Endothelial cell of umbilical vein (primary cell): ENCODE measurements around the gene PRLR. TPM values are rescaled to one million over a fixed set of nuclear protein-coding genes. Genes with fewer than 3 reads are reported as not detected.

Experiments
- BruUV-seq: library from RNA; stranded (reverse); fragments of 400-500 nt; replicated peaks from 2 replicates; lab custom pipeline; 2021; lab: Mats Ljungman, UMichigan
- CTCF ChIA-PET: fragments of 300-600, 350-600 bp; sonication (Branson Sonifier 250); formaldehyde crosslinking; loops from one replicate; lab custom pipeline; 2021; ENCODE audit warnings: antibody characterized with exemption, inconsistent platforms; lab: Charles Lee
- POLR2A ChIA-PET: fragments of 300-600, 350-600 bp; sonication (Branson Sonifier 250); formaldehyde crosslinking; loops from one replicate; lab custom pipeline; 2021; ENCODE audit warnings: antibody characterized with exemption, inconsistent platforms; lab: Charles Lee
- DNase-seq: peaks from one replicate; pipeline ENCODE4 v3.0.0-alpha.2; 2011; ENCODE audit warnings: low read depth, low spot score
- FAIRE-seq: peaks from 2 replicates; lab custom pipeline; 2011; peaks lifted over from hg19 to GRCh38; lab: Jason Lieb, UNC
- H2AFZ ChIP-seq: 2 replicates; pipeline ENCODE4 v1.6.0; 2012; ENCODE audit warnings: low read depth, low read length, control low read depth, inconsistent platforms
- H3K27ac ChIP-seq: 2 replicates; pipeline ENCODE4 v1.5.1; 2011; ENCODE audit warnings: low read depth, mild to moderate bottlenecking, control low read depth, low read length, moderate library complexity; ENCODE audit not compliant: insufficient read depth
- H3K27me3 ChIP-seq, 2 experiments: 2 replicates each; pipeline versions ENCODE4 v1.6.0 to v1.6.1; 2011; ENCODE audit warnings: low read length in 2 of 2, mixed read lengths in 1 of 2; ENCODE audit not compliant: control insufficient read depth in 2 of 2, insufficient read depth in 2 of 2
- H3K36me3 ChIP-seq, 2 experiments: 2 replicates in 1 of 2; 3 replicates in 1 of 2; pipeline ENCODE4 v1.5.1; 2011; ENCODE audit warnings: low read length in 2 of 2, mild to moderate bottlenecking in 1 of 2, moderate library complexity in 1 of 2; ENCODE audit not compliant: control insufficient read depth in 2 of 2, insufficient read depth in 2 of 2; ENCODE audit errors: extremely low read depth in 1 of 2
- H3K4me1 ChIP-seq: 3 replicates; pipeline ENCODE4 v1.5.1; 2011; ENCODE audit warnings: mild to moderate bottlenecking, low read length; ENCODE audit not compliant: control insufficient read depth, insufficient read depth; ENCODE audit errors: extremely low read depth
- H3K4me2 ChIP-seq: 2 replicates; pipeline ENCODE4 v1.6.1; 2011; ENCODE audit warnings: low read length, control low read depth, mixed read lengths; ENCODE audit not compliant: insufficient read depth
- H3K4me3 ChIP-seq, 3 experiments: fragments of 200-600 bp in 1 of 3; sonication (generic), shearing (Covaris generic) in 1 of 3; replicated peaks in 1 of 3; 2 replicates each; pipeline ENCODE4 v1.5.1; 2011 to 2016; ENCODE audit warnings: control low read depth in 3 of 3, low read length in 3 of 3, mild to moderate bottlenecking in 2 of 3, inconsistent platforms in 1 of 3, low read depth in 1 of 3, moderate library complexity in 1 of 3; ENCODE audit not compliant: insufficient read depth in 1 of 3
- H3K79me2 ChIP-seq: 2 replicates; pipeline ENCODE4 v1.6.0; 2012; ENCODE audit warnings: low read length, inconsistent platforms; ENCODE audit not compliant: control insufficient read depth, insufficient read depth
- H3K9ac ChIP-seq: replicated peaks from 2 replicates; pipeline ENCODE3; 2011; ENCODE audit warnings: low read length, control low read depth; ENCODE audit not compliant: insufficient read depth; ENCODE audit errors: extremely low read depth
- H3K9me1 ChIP-seq: replicated peaks from 3 replicates; pipeline ENCODE4 v1.6.0; 2011; ENCODE audit warnings: mild to moderate bottlenecking, low read length; ENCODE audit not compliant: control insufficient read depth, insufficient read depth; ENCODE audit errors: extremely low read depth
- H3K9me3 ChIP-seq: replicated peaks from 2 replicates; pipeline ENCODE4 v1.5.1; 2012; ENCODE audit warnings: low read length, inconsistent platforms; ENCODE audit not compliant: control insufficient read depth, insufficient read depth
- H4K20me1 ChIP-seq: replicated peaks from 2 replicates; pipeline ENCODE3; 2011; ENCODE audit warnings: mild to moderate bottlenecking, low read length; ENCODE audit not compliant: control insufficient read depth, insufficient read depth; ENCODE audit errors: extremely low read depth
- EZH2 ChIP-seq: IDR thresholded peaks from 2 replicates; pipeline ENCODE4 v1.6.1; 2012; ENCODE audit warnings: borderline replicate concordance, low read depth, mild to moderate bottlenecking, moderate library complexity, low read length, inconsistent platforms; ENCODE audit not compliant: severe bottlenecking
- FOS ChIP-seq: IDR thresholded peaks from 2 replicates; pipeline ENCODE4 v1.6.1; 2011; ENCODE audit warnings: mild to moderate bottlenecking, low read length, moderate library complexity, borderline replicate concordance; ENCODE audit not compliant: insufficient read depth
- GATA2 ChIP-seq: IDR thresholded peaks from 2 replicates; pipeline ENCODE4 v1.7.0; 2011; ENCODE audit warnings: low read depth, mild to moderate bottlenecking, moderate library complexity, mixed read lengths, low read length; ENCODE audit not compliant: insufficient read length, insufficient read depth
- JUN ChIP-seq: IDR thresholded peaks from 2 replicates; pipeline ENCODE4 v1.6.1; 2011; ENCODE audit warnings: borderline replicate concordance, low read depth; ENCODE audit not compliant: insufficient read length, insufficient read depth
- MYC ChIP-seq: IDR thresholded peaks from one replicate; pipeline ENCODE4 v1.6.1; 2011; ENCODE audit warnings: mild to moderate bottlenecking, low read depth, low read length
- POLR2A ChIP-seq: IDR thresholded peaks from 2 replicates; pipeline ENCODE4 v1.6.1; 2012; ENCODE audit warnings: low read depth, mild to moderate bottlenecking, control low read depth, low read length
- POLR2AphosphoS5 ChIP-seq: IDR thresholded peaks from 2 replicates; pipeline ENCODE4 v1.6.1; 2012; ENCODE audit warnings: low read depth, mild to moderate bottlenecking, control low read depth, low read length, moderate library complexity; ENCODE audit not compliant: insufficient read depth
- dilution Hi-C: fragments of 300-500 bp; cut with MboI; formaldehyde crosslinking; loops from one replicate; pipeline ENCODE4 v1.15.0; 2019; ENCODE audit warnings: low sequenced_read_pairs; ENCODE audit not compliant: extremely low pct_ligation_motif_present
- intact Hi-C: fragments of 100-400 bp; cut with micrococcal nuclease; formaldehyde crosslinking; loops from one replicate; pipeline ENCODE4 v1.10.0; 2022
- polyA plus RNA-seq, 4 experiments: library from polyadenylated mRNA; depleted of rRNA in 3 of 4; stranded (reverse) in 3 of 4; unstranded in 1 of 4; fragments of >200 nt; gene quantifications; 2 replicates each; pipeline versions ENCODE4 v1.2.1 to v1.2.3, GENCODE V29; 2011 to 2012; ENCODE audit warnings: missing spikeins in 1 of 4
- total RNA-seq: library from RNA; stranded (reverse); gene quantifications from 2 replicates; pipeline ENCODE4 v1.2.3, GENCODE V29; 2021
- TF ChIP-seq, protein P1 (sequence below), 2 donors: IDR thresholded peaks; 1 replicate in 1 of 2; 2 replicates in 1 of 2; pipeline ENCODE4 v1.5.1; 2011; ENCODE audit warnings: low read length in 2 of 2, mild to moderate bottlenecking in 2 of 2, moderate library complexity in 2 of 2, control low read depth in 1 of 2, inconsistent platforms in 1 of 2, low read depth in 1 of 2; ENCODE audit not compliant: insufficient read depth in 1 of 2; ENCODE audit errors: extremely low read depth in 1 of 2
- TF ChIP-seq, protein P2 (sequence below): IDR thresholded peaks from 2 replicates; pipeline ENCODE4 v1.6.1; 2011; ENCODE audit not compliant: insufficient read depth, insufficient read length

Gene PRLR
- total and polyA plus RNA-seq, 2 donors (not counting 3 experiments of a cell fraction or from before 2014, with no cell fraction given) = not detected

DNA sequence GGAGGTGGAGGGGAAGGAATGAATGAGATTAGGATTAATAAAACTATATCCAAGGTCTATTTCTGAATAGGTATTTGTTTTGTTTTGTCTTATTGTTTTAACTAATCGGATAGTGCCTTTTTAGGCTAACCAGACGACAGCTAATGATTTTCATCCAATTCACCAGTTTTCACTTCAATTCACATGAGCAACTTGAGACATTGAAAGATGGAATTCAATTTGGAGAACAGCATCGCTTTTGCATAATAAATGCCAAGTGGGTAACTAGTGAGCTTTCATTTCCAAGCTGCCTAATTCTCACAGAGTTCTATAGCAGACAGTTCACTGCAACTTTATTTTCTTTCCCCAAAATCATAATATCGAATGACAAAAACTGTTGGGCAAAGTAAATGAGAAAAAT lies 187.5 kb downstream of the PRLR start:
- no peaks in the 10 kb centered on the region for H3K9me1 ChIP-seq
- H2AFZ ChIP-seq = no peak overlapping the region
- ChIA-PET POLR2A (no interaction called here), CTCF (no interaction called here)
- dilution Hi-C loops (no loop called here), intact Hi-C loops (no loop called here)
- H3K9ac ChIP-seq = no peak overlapping the region
- no peaks in the 10 kb centered on the region for H3K36me3 ChIP-seq
- no peaks in the 10 kb centered on the region for H4K20me1 ChIP-seq
- TF ChIP-seq MYC (no peak), FOS (no peak), JUN (no peak), GATA2 (no peak), POLR2A (no peak), POLR2AphosphoS5 (no peak), EZH2 (no peak)
- TF ChIP-seq, protein P1, sequence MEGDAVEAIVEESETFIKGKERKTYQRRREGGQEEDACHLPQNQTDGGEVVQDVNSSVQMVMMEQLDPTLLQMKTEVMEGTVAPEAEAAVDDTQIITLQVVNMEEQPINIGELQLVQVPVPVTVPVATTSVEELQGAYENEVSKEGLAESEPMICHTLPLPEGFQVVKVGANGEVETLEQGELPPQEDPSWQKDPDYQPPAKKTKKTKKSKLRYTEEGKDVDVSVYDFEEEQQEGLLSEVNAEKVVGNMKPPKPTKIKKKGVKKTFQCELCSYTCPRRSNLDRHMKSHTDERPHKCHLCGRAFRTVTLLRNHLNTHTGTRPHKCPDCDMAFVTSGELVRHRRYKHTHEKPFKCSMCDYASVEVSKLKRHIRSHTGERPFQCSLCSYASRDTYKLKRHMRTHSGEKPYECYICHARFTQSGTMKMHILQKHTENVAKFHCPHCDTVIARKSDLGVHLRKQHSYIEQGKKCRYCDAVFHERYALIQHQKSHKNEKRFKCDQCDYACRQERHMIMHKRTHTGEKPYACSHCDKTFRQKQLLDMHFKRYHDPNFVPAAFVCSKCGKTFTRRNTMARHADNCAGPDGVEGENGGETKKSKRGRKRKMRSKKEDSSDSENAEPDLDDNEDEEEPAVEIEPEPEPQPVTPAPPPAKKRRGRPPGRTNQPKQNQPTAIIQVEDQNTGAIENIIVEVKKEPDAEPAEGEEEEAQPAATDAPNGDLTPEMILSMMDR (IDR thresholded peaks at IDR 0.05; ENCODE audit: extremely low read depth in 1 of 2, insufficient read depth in 1 of 2, low read depth in 1 of 2, low read length in 2 of 2) = no peak
- TF ChIP-seq, protein P2, sequence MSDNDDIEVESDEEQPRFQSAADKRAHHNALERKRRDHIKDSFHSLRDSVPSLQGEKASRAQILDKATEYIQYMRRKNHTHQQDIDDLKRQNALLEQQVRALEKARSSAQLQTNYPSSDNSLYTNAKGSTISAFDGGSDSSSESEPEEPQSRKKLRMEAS = no peak
- FAIRE-seq (no peak), DNase-seq (no peak)
- H3K27me3 ChIP-seq = peaks cover 2 to 3% of the 10 kb centered on the region in 2 experiments
- no peak overlapping the region for H3K4me2 ChIP-seq
- no TSS peak for BruUV-seq
- no peak overlapping the region for H3K27ac ChIP-seq
- no peaks in the 10 kb centered on the region for H3K4me1 ChIP-seq
- no peak overlapping the region for H3K4me3 ChIP-seq
- no peaks in the 10 kb centered on the region for H3K9me3 ChIP-seq
- no peaks in the 10 kb centered on the region for H3K79me2 ChIP-seq
